Adrenal gland (tissue), 12 donors: ENCODE results near the gene XK. TPM values are rescaled to one million over a fixed set of nuclear protein-coding genes. Genes with fewer than 3 reads are reported as not detected.

Source experiments
- DNase-seq, 7 donors: peaks; one replicate each; pipeline ENCODE4 v3.0.0-alpha.2; 2019 to 2020
- H3K27ac ChIP-seq, 5 donors: fragments of 200-600 bp; sonication (generic) in 4 of 5; 1 replicate in 3 of 5; 2 replicates in 2 of 5; pipeline versions ENCODE4 v1.5.1 to v1.8.0; 2016 to 2020; ENCODE audit warnings: mild to moderate bottlenecking in 1 of 5
- H3K27me3 ChIP-seq: fragments of 200-600 bp; 2 replicates; pipeline ENCODE4 v1.8.0; 2021
- H3K36me3 ChIP-seq, 2 donors: fragments of 200-600 bp; replicated peaks in 1 of 2; 1 replicate in 1 of 2; 2 replicates in 1 of 2; pipeline versions ENCODE4 v1.5.1 to v1.8.0; 2018 to 2022
- H3K4me1 ChIP-seq, 2 donors: fragments of 200-600 bp; replicated peaks in 1 of 2; 1 replicate in 1 of 2; 2 replicates in 1 of 2; pipeline versions ENCODE4 v1.5.1 to v1.8.0; 2018 to 2021
- H3K4me3 ChIP-seq, 4 donors: fragments of 200-600 bp; sonication (generic) in 3 of 4; one replicate each; pipeline ENCODE4 v1.5.1; 2016 to 2018
- H3K9me3 ChIP-seq, 3 donors: fragments of 200-600 bp; sonication (generic) in 1 of 3; replicated peaks in 1 of 3; 1 replicate in 2 of 3; 2 replicates in 1 of 3; pipeline versions ENCODE4 v1.5.1 to v1.8.0; 2016 to 2021
- POLR2A ChIP-seq, 2 donors: fragments of 450-650 bp; IDR thresholded peaks; one replicate each; pipeline ENCODE4 v1.6.1; 2017; ENCODE audit warnings: antibody characterized with exemption in 2 of 2, mild to moderate bottlenecking in 2 of 2, moderate library complexity in 1 of 2
- WGBS, 4 donors: extraction: QIAGEN DNeasy Blood & Tissue Kit in 2 of 4; methylation state at CpG; one replicate each; pipeline versions ENCODE4 v1.1.5 to v1.1.7; 2013 to 2017; 5-methylcytosine and 5-hydroxymethylcytosine counted together
- intact Hi-C, 2 donors: fragments of 100-400 bp; cut with DNase I; formaldehyde crosslinking; loops; one replicate each; pipeline versions ENCODE4 v1.14.1 to v1.15.0; 2022 to 2023
- polyA plus RNA-seq, 3 donors: library from polyadenylated mRNA; stranded (reverse); fragments of 200-250 nt in 2 of 3; fragments of 350-450 nt in 1 of 3; fragmentation: Illumina TruSeq in 1 of 3; extraction: RNeasy Lipid Tissue Mini Kit (QIAGEN cat#74804) in 1 of 3; gene quantifications; one replicate each; pipeline ENCODE4 v1.2.3, GENCODE V29; 2013 to 2014
- total RNA-seq, 9 donors: library from RNA; depleted of rRNA in 4 of 9; stranded (reverse); fragments of >200 nt in 4 of 9; fragments of 120-200 nt in 1 of 9; fragmentation: NEBNext Ultra II Directional in 1 of 9; extraction: Animal tissue kit (Norgen Biotek cat#: 25700) in 1 of 9; gene quantifications; one replicate each; pipeline versions ENCODE4 v1.1.0 to v1.2.4, GENCODE V29; 2013 to 2023
- TF ChIP-seq, protein P1 (sequence below), 6 experiments: fragments of 450-650 bp in 4 of 6; fragments of 200-600 bp in 2 of 6; sonication (generic) in 1 of 6; IDR thresholded peaks; 1 replicate in 5 of 6; 2 replicates in 1 of 6; pipeline versions ENCODE4 v1.5.1 to v1.8.0; 2016 to 2021; ENCODE audit warnings: antibody characterized with exemption in 6 of 6, mild to moderate bottlenecking in 2 of 6, moderate library complexity in 1 of 6
- donor health status: healthy with polysubstance abuse.
- donor health status: Bipolar disorder and iron deficiency.
- donor health status: DM: yes; HTN: yes; CAD: no.
- donor health status: DM: no; HTN: no; CAD: no.
- donor health status: DM: no; HTN: no; CAD: no.
- donor health status: DM: yes; HTN: yes; CAD: no.

The XK gene
- total and polyA plus RNA-seq, 12 donors = 0.44 to 3.8 (median 1.7) TPM

DNA sequence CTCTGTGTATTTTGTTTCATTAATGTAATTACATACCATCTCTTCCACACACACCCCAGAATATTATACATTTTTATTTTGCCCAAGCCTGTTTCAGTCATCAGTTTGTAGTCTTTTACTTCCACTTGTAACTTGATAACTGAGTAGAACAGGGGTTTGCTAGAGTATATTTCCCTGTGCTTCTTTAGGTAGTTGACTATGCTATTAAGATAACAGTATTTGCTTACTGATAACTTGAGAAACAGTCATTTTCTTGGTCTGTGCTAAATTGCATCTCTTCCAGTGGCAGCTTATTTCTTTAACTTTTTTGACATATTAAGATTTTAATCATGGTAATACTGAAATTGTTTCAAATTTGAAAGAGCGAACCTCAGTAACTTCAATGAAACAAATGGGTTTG, 7.0 kb upstream of the XK start:
- intact Hi-C loops = no loop called here
- Histone ChIP-seq H3K4me3 (no peak overlapping the region), H3K27ac (no peak overlapping the region), H3K9me3 (no peaks in the 10 kb centered on the region), H3K36me3 (no peaks in the 10 kb centered on the region), H3K4me1 (peaks cover 0 to 7% of the 10 kb centered on the region in 2 donors), H3K27me3 (peaks cover 8% of the 10 kb centered on the region)
- no peak for DNase-seq
- WGBS, 4 donors = 80 to 100% (median 89%) methylated on average over 1 of the region's 1 CpG
- TF ChIP-seq, protein P1, sequence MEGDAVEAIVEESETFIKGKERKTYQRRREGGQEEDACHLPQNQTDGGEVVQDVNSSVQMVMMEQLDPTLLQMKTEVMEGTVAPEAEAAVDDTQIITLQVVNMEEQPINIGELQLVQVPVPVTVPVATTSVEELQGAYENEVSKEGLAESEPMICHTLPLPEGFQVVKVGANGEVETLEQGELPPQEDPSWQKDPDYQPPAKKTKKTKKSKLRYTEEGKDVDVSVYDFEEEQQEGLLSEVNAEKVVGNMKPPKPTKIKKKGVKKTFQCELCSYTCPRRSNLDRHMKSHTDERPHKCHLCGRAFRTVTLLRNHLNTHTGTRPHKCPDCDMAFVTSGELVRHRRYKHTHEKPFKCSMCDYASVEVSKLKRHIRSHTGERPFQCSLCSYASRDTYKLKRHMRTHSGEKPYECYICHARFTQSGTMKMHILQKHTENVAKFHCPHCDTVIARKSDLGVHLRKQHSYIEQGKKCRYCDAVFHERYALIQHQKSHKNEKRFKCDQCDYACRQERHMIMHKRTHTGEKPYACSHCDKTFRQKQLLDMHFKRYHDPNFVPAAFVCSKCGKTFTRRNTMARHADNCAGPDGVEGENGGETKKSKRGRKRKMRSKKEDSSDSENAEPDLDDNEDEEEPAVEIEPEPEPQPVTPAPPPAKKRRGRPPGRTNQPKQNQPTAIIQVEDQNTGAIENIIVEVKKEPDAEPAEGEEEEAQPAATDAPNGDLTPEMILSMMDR (IDR thresholded peaks at IDR 0.05) = no peak
- no peak for TF ChIP-seq POLR2A (IDR thresholded peaks at IDR 0.05)

DNA sequence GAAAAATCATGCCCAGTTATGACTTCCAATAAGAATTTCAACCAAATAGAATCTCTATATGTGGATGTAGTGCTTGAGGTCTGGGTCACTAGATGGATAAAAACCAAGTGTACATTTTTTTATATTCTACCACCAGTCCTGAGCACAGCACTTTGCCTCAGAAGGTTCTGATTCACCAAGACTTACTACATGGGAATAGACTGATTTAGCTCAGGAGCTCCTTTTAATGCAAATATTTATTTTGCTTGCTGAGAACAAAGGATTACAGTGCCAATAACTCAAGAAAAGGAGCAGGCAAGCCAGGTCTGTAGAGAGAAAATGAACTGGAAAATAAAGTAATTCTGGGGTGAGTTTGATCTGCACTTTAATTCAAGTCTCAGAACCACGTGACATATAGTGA, 6.4 kb upstream of the XK start:
- H3K36me3 ChIP-seq = no peaks in the 10 kb centered on the region
- DNase-seq = no peak
- H3K9me3 ChIP-seq = no peaks in the 10 kb centered on the region
- TF ChIP-seq, protein P1 (IDR thresholded peaks at IDR 0.05) = no peak
- TF ChIP-seq POLR2A (IDR thresholded peaks at IDR 0.05) = no peak
- intact Hi-C loops = no loop called here
- peaks cover 8% of the 10 kb centered on the region for H3K27me3 ChIP-seq
- 60 to 93% (median 76%) methylated on average over 1 of the region's 1 CpG for WGBS, 4 donors
- H3K4me3 ChIP-seq = no peak overlapping the region
- H3K27ac ChIP-seq = no peak overlapping the region
- H3K4me1 ChIP-seq = peaks cover 0 to 7% of the 10 kb centered on the region in 2 donors

DNA sequence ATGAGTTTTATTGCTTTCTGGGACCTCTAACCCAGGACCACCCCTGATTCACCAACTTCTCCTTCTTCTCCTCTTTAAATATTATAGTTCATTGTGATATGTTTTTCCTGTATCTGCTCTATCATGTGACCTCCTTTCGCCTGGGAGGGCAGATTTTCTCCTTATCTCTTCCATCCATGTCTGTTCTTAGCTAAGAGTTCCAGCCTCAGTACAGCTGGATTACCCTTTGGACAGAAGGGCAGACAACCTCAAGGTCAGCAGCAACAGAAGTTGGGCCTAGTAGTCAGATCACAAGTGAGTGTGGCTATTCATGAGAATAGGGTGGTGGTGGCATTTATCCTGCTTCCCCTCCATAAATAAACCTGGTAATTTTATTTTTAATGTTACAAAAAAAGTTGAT, 5.7 kb upstream of the XK start:
- intact Hi-C loops = no loop called here
- Histone ChIP-seq H3K27me3 (peaks cover 8% of the 10 kb centered on the region), H3K4me3 (no peak overlapping the region), H3K4me1 (peaks cover 0 to 7% of the 10 kb centered on the region in 2 donors), H3K27ac (no peak overlapping the region), H3K9me3 (no peaks in the 10 kb centered on the region), H3K36me3 (no peaks in the 10 kb centered on the region)
- no peak for DNase-seq
- 56 to 64% (median 60%) methylated on average over 1 of the region's 1 CpG for WGBS, 4 donors
- no peak for TF ChIP-seq POLR2A (IDR thresholded peaks at IDR 0.05)
- TF ChIP-seq, protein P1 (IDR thresholded peaks at IDR 0.05) = no peak

DNA sequence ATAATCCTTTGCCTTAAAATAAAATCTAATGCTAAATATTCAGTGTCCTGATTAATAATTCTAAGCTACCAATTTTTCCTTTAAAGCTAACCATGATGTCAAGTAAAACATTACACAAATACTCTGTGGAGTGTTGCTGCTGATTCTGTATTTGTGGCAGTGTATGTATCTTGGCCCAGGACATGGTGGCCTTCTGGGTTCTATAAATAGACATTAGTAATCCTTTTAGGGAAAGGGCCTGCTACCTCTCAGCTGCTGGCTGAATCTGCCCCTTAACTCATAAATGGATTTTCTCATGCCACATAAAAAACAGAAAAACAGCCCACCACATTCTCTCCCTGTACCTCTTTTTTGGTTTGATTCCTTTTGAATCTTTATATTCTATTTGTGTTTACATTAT, 1.2 kb upstream of the XK start:
- H3K9me3 ChIP-seq = no peaks in the 10 kb centered on the region
- H3K36me3 ChIP-seq = no peaks in the 10 kb centered on the region
- H3K4me3 ChIP-seq = no peak overlapping the region
- intact Hi-C loops = no loop called here
- TF ChIP-seq, protein P1 (IDR thresholded peaks at IDR 0.05) = no peak
- TF ChIP-seq POLR2A (IDR thresholded peaks at IDR 0.05) = no peak
- peak overlapping the region in 3 of 5 donors; percentile 16 to 63 (median 30) for H3K27ac ChIP-seq
- no peaks in the 10 kb centered on the region for H3K4me1 ChIP-seq
- peak in 5 of 7 donors; percentile 10 to 23 (median 16) for DNase-seq
- peaks cover 8% of the 10 kb centered on the region for H3K27me3 ChIP-seq
